Neural progenitor cell (in vitro differentiated cells): ENCODE results near the gene BSDC1.

ENCODE experiments used
- CTCF ChIP-seq: fragments of 200-600 bp; sonication (generic); IDR thresholded peaks from 2 replicates; pipeline ENCODE4 v1.5.1; 2017; ENCODE audit warnings: antibody characterized with exemption, mild to moderate bottlenecking
- EZH2 ChIP-seq: fragments of 200-600 bp; sonication (generic); IDR thresholded peaks from 2 replicates; pipeline ENCODE4 v1.6.1; 2017; ENCODE audit warnings: antibody characterized with exemption, mild to moderate bottlenecking, moderate library complexity
- EZH2phosphoT487 ChIP-seq: fragments of 200-600 bp; sonication (generic); IDR thresholded peaks from 2 replicates; pipeline ENCODE4 v1.6.1; 2017; ENCODE audit warnings: antibody characterized with exemption

GRCh38 chr1:32361308-32361673 is 33.0 kb downstream of the BSDC1 start:
- TF ChIP-seq CTCF (no peak), EZH2 (no peak), EZH2phosphoT487 (no peak)
